HG03175 (cell line): ENCODE measurements around the gene GNA12.
"Not testable (repeated sequence)": the region's sequence is repeated elsewhere in the genome, so short reads cannot be mapped to it uniquely, and the experiment has no call there.

Experiments
- ATAC-seq: cut with Tn5 transposase; IDR thresholded peaks from one replicate; pipeline ENCODE4 v1.9.1; 2021; ENCODE audit warnings: mild to moderate bottlenecking, moderate library complexity; ENCODE audit not compliant: unreplicated experiment

The GNA12 gene

GRCh38 chr7:2757904-2758672 lies 86.0 kb downstream of the GNA12 start:
- peak; percentile 79 for ATAC-seq

- ATAC-seq: no peak
These were observed 86.7 kb downstream of the GNA12 start for GRCh38 chr7:2757361-2757903.

GRCh38 chr7:2755531-2755930 lies 88.6 kb downstream of the GNA12 start:
- ATAC-seq: no peak

DNA sequence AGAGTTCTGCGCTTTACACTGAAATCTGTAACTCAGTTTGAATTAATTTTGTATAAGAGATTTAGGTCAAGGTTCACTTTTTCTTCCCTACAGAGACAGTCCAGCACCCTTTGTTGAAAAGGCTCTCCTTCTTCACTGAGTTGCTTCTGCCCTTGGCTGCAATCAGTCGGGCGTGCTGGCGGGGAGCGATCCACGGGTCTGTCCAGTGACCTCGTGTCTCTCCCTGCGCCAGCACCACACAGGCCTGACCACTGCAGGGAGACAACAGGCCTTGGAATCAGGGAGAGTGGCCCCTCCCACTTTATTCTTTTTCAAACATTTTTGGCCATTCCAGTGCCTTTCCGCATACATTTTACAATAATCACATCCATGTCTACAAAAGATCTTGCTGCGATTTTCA lies 89.2 kb downstream of the GNA12 start:
- ATAC-seq: no peak

- ATAC-seq: no peak
These were observed 90.0 kb downstream of the GNA12 start for GRCh38 chr7:2754086-2754485.

DNA sequence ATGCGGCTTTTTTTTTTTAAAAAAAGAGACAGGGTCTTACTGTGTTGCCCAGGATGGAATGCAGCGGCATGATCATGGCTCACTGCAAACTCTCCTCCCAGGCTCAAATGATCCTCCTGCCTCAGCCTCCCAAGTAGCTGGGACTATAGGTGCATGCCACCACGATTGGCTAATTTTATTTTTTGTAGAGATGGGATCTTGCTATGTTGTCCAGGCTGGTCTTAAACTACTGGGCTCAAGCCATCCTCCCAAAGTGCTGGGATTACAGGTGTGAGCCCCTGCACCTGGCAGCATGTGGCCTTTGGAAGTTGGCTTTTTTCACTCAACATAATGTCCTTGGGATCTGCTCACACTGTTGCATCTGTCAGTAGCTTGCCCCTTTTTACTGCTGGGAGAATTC lies 91.0 kb downstream of the GNA12 start:
- ATAC-seq: no peak

DNA sequence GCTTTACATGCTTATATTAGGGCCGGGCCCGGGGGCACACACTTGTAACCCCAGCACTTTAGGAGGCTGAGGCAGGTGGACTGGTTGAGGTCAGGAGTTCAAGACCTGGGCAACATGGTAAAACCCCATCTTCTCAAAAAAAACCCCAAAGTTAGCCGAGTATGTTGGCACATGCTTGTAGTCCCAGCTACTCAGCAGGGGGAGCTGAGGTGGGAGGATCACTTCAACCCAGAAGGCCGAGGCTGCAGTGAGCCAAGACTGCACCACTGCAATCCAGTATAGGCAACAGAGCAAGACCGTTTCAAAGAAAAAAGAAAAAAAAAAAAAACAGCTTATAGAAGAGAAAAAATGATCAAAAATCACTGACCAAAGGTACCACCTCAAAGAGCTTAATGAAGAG lies 93.0 kb downstream of the GNA12 start:
- no peak for ATAC-seq

- no peak for ATAC-seq
These were observed 94.1 kb downstream of the GNA12 start for GRCh38 chr7:2750004-2750407.

- ATAC-seq: not testable (repeated sequence)
These were observed 95.4 kb downstream of the GNA12 start for GRCh38 chr7:2748684-2749083.

GRCh38 chr7:2743523-2744185 lies 100.5 kb downstream of the GNA12 start:
- not testable (repeated sequence) for ATAC-seq

DNA sequence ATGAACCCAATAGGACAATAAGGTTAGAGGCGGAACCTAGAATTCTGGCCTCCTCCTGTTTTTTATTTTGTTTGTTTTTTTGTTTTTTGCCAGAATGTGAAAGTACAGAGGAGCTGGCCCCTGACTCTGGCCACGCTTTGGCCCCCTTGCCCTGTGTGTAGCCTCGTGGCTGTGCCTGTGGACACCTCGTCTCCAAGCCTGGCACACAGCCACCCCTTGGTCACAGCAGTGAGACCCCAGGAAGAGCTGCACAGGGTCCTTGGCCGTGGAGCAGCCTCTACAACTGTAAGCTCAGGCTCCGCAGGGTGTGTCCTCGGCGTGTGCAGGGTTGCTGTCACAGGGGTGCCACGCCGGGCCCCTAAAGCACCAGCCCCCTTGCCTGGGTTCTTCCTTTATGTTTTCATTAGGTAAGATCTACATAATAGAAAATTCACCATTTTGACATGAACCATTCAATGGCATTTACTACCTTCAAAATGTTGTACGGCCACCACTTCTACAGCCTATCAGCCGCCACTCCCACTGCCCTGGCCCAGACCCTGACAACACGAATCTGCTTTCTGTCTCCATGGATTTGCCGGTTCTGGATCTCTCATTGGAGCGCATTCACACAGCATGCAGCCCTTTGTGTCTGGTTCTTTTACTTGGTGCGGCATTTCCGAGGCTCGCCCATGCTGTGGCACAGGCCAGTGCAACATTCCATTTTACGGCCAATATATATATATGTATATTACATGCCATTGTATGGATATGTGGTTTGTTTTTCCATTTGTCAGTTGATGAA lies 105.2 kb downstream of the GNA12 start:
- no peak for ATAC-seq

- no peak for ATAC-seq
These were observed 106.2 kb downstream of the GNA12 start for GRCh38 chr7:2737771-2738540.

GRCh38 chr7:2737005-2737743 lies 106.9 kb downstream of the GNA12 start:
- not testable (repeated sequence) for ATAC-seq

DNA sequence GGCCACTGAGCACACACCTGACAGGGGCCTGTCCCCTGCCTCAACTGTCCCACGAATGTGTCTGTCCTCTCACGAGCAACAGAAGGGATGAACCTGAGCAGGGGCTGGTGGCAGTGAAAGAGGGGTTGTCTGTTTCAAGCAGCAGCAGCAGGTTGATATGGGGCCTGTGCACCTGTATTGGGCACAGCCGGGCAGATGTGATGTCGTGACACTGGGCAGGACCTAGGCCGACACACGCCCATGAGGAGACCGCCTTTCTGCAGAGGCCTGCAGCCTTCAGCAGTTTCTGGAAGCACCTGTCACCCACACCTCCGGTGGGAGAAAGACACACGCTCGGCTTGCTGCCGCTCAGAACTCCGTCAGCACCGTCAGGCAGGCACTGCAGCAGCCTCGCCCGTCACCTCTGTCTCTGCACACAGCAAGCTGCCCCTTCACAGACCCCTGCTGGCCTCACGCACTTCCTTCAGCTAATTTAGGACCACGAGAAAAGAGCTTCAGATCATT lies 107.6 kb downstream of the GNA12 start:
- no peak for ATAC-seq

DNA sequence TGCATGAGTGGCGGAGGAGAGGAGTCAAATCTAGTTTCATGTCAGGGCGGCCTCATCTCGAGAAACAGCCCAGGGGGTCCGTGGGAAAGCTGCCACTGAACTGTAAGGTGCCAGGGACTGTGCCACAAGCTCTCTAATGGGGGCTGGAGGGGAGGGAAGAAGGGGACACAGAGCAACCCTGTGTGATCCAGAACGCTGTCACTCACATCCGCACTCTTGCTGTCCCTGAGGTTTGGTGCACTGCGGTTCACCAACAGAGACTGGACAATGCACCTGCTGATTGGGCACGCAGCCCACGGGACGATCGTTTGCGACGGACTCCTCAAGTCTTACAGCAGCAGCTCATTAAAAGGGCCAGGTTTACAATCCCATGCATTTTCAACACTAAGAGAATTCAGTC lies 108.4 kb downstream of the GNA12 start:
- no peak for ATAC-seq

DNA sequence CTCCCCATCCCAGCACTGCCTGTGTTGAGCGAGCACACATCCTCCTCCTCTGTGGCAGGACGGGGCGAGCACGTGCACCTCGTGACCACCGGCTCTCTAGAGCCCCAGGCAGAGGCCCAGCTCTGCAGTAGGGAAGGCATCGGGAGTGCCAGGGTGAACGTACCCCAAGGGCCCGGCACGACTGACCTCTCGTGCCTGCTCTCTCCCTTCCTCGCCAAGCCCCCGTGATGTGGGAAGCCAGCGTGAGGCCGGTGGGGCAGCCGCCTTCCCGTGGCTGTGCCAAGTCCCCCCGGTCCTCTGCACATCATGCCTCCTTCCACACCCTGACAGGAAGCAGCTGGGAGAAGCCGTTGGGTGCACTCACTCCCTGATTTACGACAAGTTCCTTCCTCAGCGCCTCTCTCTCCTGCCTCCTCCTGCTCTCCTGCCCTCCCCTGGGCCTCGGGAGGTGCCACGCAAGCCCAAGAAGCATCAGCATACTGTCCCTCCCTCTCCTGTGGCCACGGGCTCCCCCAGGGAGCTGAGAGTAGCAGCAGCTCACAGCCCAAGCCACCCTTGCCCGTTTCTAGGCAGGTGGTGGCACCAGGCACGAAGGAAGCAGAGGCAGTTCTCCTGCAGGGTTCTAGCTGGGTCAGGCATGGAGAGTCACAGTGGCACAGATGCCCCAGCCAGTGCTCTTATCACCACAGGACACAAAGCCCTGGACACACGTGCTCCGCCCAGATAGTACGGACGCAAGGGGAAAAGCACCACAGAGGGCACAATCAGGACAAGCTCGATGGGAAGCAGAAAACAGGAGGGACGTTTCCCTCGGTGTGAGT lies 109.1 kb downstream of the GNA12 start:
- no peak for ATAC-seq

GRCh38 chr7:2734084-2734686 lies 109.9 kb downstream of the GNA12 start:
- no peak for ATAC-seq

GRCh38 chr7:2732959-2733584 lies 111.0 kb downstream of the GNA12 start:
- ATAC-seq: no peak
